Esophagus (tissue), 2 donors: ENCODE data around the gene ALB. TPM values are rescaled to one million over a fixed set of nuclear protein-coding genes. Genes with fewer than 3 reads are reported as not detected.

Experiments used
- H3K27ac ChIP-seq, 2 donors: one replicate each; pipeline ENCODE4 v1.5.1; 2013; ENCODE audit warnings: low read depth in 2 of 2, mild to moderate bottlenecking in 2 of 2, inconsistent platforms in 1 of 2, low read length in 1 of 2, moderate library complexity in 1 of 2
- H3K27me3 ChIP-seq, 2 donors: one replicate each; pipeline ENCODE4 v1.6.1; 2013; ENCODE audit warnings: low read length in 2 of 2, control low read depth in 1 of 2, mild to moderate bottlenecking in 1 of 2; ENCODE audit not compliant: insufficient read depth in 2 of 2, control insufficient read depth in 1 of 2
- H3K36me3 ChIP-seq, 2 donors: one replicate each; pipeline ENCODE4 v1.6.1; 2013; ENCODE audit warnings: low read length in 1 of 2; ENCODE audit not compliant: control insufficient read depth in 2 of 2, insufficient read depth in 2 of 2
- H3K4me1 ChIP-seq, 2 donors: one replicate each; pipeline ENCODE4 v1.6.1; 2013; ENCODE audit warnings: low read length in 1 of 2; ENCODE audit not compliant: control insufficient read depth in 2 of 2, insufficient read depth in 2 of 2
- H3K4me3 ChIP-seq, 2 donors: one replicate each; pipeline ENCODE4 v1.5.1; 2013; ENCODE audit warnings: low read length in 2 of 2, mild to moderate bottlenecking in 2 of 2, low read depth in 1 of 2, moderate library complexity in 1 of 2
- H3K9me3 ChIP-seq, 2 donors: one replicate each; pipeline ENCODE4 v1.6.1; 2013; ENCODE audit warnings: mild to moderate bottlenecking in 2 of 2, low read depth in 1 of 2, low read length in 1 of 2, moderate library complexity in 1 of 2; ENCODE audit not compliant: control insufficient read depth in 2 of 2, insufficient read depth in 1 of 2
- WGBS, 2 donors: extraction: QIAGEN DNeasy Blood & Tissue Kit; methylation state at CpG; one replicate each; pipeline ENCODE4 v1.1.7; 2013; 5-methylcytosine and 5-hydroxymethylcytosine counted together
- polyA plus RNA-seq, 2 donors: library from polyadenylated mRNA; stranded (reverse); fragments of 200-250 nt; gene quantifications; one replicate each; pipeline ENCODE4 v1.2.3, GENCODE V29; 2013
- donor health status: healthy with polysubstance abuse.
- donor health status: Bipolar disorder and iron deficiency.

ALB gene
- polyA plus RNA-seq, 2 donors: 0.05 to 0.08 TPM

DNA sequence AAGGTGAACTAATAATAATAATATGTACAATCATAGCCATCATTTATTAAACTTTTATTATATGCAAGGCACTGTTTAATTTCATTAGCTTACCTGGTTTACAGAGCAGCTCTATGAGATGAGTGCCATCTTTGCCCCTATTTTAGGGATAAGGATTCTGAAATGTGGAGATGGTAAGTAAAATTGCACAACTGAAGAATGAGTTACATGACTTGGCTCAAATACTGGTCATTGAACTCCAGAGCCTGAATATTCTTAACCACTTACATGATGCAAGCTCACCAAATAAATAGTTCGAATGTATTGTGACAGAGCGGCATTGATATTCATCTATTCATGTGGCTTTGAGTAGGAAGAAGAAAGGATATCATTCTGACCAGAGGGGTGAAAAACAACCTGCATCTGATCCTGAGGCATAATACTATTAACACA is 11.7 kb downstream of the ALB start:
- Histone ChIP-seq H3K27ac (no peak overlapping the region), H3K27me3 (no peaks in the 10 kb centered on the region), H3K36me3 (no peaks in the 10 kb centered on the region), H3K9me3 (no peaks in the 10 kb centered on the region), H3K4me3 (no peak overlapping the region), H3K4me1 (no peaks in the 10 kb centered on the region)
- 88 to 91% methylated on average over 2 of the region's 2 CpGs for WGBS, 2 donors

GRCh38 chr4:73416423-73417087 is 12.5 kb downstream of the ALB start:
- Histone ChIP-seq H3K4me3 (no peak overlapping the region), H3K27ac (no peak overlapping the region), H3K9me3 (no peaks in the 10 kb centered on the region), H3K36me3 (no peaks in the 10 kb centered on the region), H3K4me1 (no peaks in the 10 kb centered on the region), H3K27me3 (no peaks in the 10 kb centered on the region)
- WGBS, 2 donors: 79 to 83% methylated on average over 2 of the region's 2 CpGs

GRCh38 chr4:73417342-73417741 is 13.3 kb downstream of the ALB start:
- Histone ChIP-seq H3K36me3 (no peaks in the 10 kb centered on the region), H3K9me3 (no peaks in the 10 kb centered on the region), H3K27me3 (no peaks in the 10 kb centered on the region), H3K4me1 (no peaks in the 10 kb centered on the region), H3K27ac (no peak overlapping the region), H3K4me3 (no peak overlapping the region)
- 83 to 86% methylated on average over 2 of the region's 2 CpGs for WGBS, 2 donors

- Histone ChIP-seq H3K4me1 (no peaks in the 10 kb centered on the region), H3K36me3 (no peaks in the 10 kb centered on the region), H3K27me3 (no peaks in the 10 kb centered on the region), H3K27ac (no peak overlapping the region), H3K9me3 (no peaks in the 10 kb centered on the region), H3K4me3 (no peak overlapping the region)
- WGBS, 2 donors: 81 to 84% methylated on average over 6 of the region's 6 CpGs
Measured at GRCh38 chr4:73417973-73418372, 13.9 kb downstream of the ALB start.

DNA sequence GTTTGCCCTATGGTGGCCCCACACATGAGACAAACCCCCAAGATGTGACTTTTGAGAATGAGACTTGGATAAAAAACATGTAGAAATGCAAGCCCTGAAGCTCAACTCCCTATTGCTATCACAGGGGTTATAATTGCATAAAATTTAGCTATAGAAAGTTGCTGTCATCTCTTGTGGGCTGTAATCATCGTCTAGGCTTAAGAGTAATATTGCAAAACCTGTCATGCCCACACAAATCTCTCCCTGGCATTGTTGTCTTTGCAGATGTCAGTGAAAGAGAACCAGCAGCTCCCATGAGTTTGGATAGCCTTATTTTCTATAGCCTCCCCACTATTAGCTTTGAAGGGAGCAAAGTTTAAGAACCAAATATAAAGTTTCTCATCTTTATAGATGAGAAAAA is 14.6 kb downstream of the ALB start:
- H3K9me3 ChIP-seq: no peaks in the 10 kb centered on the region
- 29 to 43% methylated on average over 1 of the region's 1 CpG for WGBS, 2 donors

GRCh38 chr4:73419106-73420038 is 15.3 kb downstream of the ALB start:
- H3K36me3 ChIP-seq: no peaks in the 10 kb centered on the region
- H3K9me3 ChIP-seq: no peaks in the 10 kb centered on the region
- no peaks in the 10 kb centered on the region for H3K4me1 ChIP-seq
- H3K4me3 ChIP-seq: no peak overlapping the region
- H3K27ac ChIP-seq: no peak overlapping the region
- no peaks in the 10 kb centered on the region for H3K27me3 ChIP-seq
- 73 to 79% methylated on average over 7 of the region's 7 CpGs for WGBS, 2 donors

More for the DNA sequence above, 14.6 kb downstream of the ALB start:
- H3K36me3 ChIP-seq: no peaks in the 10 kb centered on the region
- no peak overlapping the region for H3K27ac ChIP-seq
- no peaks in the 10 kb centered on the region for H3K27me3 ChIP-seq
- H3K4me1 ChIP-seq: no peaks in the 10 kb centered on the region
- no peak overlapping the region for H3K4me3 ChIP-seq

DNA sequence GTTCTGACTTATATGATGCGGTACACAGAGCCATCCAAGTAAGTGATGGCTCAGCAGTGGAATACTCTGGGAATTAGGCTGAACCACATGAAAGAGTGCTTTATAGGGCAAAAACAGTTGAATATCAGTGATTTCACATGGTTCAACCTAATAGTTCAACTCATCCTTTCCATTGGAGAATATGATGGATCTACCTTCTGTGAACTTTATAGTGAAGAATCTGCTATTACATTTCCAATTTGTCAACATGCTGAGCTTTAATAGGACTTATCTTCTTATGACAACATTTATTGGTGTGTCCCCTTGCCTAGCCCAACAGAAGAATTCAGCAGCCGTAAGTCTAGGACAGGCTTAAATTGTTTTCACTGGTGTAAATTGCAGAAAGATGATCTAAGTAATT is 16.5 kb downstream of the ALB start:
- Histone ChIP-seq H3K36me3 (no peaks in the 10 kb centered on the region), H3K27ac (no peak overlapping the region), H3K4me1 (no peaks in the 10 kb centered on the region), H3K4me3 (no peak overlapping the region), H3K9me3 (no peaks in the 10 kb centered on the region), H3K27me3 (no peaks in the 10 kb centered on the region)
- 89 to 93% methylated on average over 2 of the region's 2 CpGs for WGBS, 2 donors

GRCh38 chr4:73421708-73422457 is 17.8 kb downstream of the ALB start:
- H3K4me3 ChIP-seq: no peak overlapping the region
- H3K9me3 ChIP-seq: no peaks in the 10 kb centered on the region
- no peaks in the 10 kb centered on the region for H3K27me3 ChIP-seq
- H3K27ac ChIP-seq: no peak overlapping the region
- H3K4me1 ChIP-seq: no peaks in the 10 kb centered on the region
- no peaks in the 10 kb centered on the region for H3K36me3 ChIP-seq

DNA sequence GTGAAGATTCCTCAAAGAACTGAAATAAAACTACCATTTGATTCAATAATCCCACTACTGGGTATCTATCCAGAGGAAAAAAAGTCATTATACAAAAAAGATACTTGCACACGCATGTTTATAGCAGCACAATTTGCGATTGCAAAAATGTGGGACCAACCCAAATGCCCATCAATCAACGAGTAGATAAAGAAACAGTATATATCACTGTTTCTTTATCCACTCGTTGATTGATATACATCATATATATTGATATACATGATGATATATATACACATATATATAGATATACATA is 18.3 kb downstream of the ALB start:
- no peaks in the 10 kb centered on the region for H3K9me3 ChIP-seq
- H3K27ac ChIP-seq: no peak overlapping the region
- H3K36me3 ChIP-seq: no peaks in the 10 kb centered on the region
- no peak overlapping the region for H3K4me3 ChIP-seq
- no peaks in the 10 kb centered on the region for H3K4me1 ChIP-seq
- H3K27me3 ChIP-seq: no peaks in the 10 kb centered on the region
- WGBS, 2 donors: 69 to 80% methylated on average over 4 of the region's 4 CpGs
